ENCODE measurements around the gene PHAF1. TPM values are rescaled to one million over a fixed set of nuclear protein-coding genes. Genes with fewer than 3 reads are reported as not detected.
A peak's percentile ranks its signal among the peaks of the same experiment; 100 is the strongest.

The PHAF1 gene
- total and polyA plus RNA-seq, 12 donors, result 7.1 to 12.7 (median 11.5) TPM

- intact Hi-C loops (cut with DNase I), result loop anchor here in 7 of 10 donors (5.0 to 10.0 kb wide), 3 partner anchors 66 to 227 kb away; partner anchors contain the start of genes FHOD1 (in 1 of the 7) and SLC9A5 (in 1 of the 7)
- TF ChIP-seq CTCF (IDR thresholded peaks at IDR 0.05), result no peak
- H3K27ac ChIP-seq, result peak overlapping the region in 3 of 10 donors; percentile 3 to 71 (median 23)
Observed at GRCh38 chr16:67181346-67181745, 71.6 kb downstream of the PHAF1 start.

DNA sequence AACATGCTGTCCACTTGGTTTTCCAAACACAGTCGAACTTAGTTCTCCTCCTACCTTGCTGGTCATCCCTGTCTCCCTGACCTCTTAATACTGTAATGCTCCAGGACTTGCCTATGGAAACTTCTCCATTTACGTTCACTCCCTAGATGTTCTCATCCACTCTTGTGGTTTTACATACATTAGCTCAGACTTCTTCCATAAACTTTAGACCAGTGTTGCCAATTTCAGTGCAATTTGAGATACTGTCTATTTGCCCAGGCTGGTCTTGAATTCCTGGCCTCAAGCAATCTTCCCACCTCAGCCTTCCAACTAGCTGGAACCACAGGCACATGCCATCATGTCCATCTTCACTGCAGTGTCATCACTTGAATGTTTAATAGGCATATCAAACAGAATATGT is 72.5 kb downstream of the PHAF1 start:
- intact Hi-C loops (cut with DNase I), result loop anchor here in 7 of 10 donors (2.0 to 10.0 kb wide), 4 partner anchors 21 to 227 kb away; partner anchors contain the start of genes FHOD1 (in 1 of the 7) and SLC9A5 (in 1 of the 7)
- Histone ChIP-seq H3K27me3 (peaks cover 0 to 3% (median 0%) of the 10 kb centered on the region in 7 donors), H3K36me3 (peaks cover 0 to 3% (median 0%) of the 10 kb centered on the region in 9 donors), H3K27ac (no peak overlapping the region), H3K4me1 (peaks cover 12 to 63% (median 45%) of the 10 kb centered on the region in 9 donors), H3K4me3 (no peak overlapping the region), H3K9me3 (no peaks in the 10 kb centered on the region)
- WGBS, 2 donors, result 89 to 92% methylated on average over 2 of the region's 2 CpGs
- no peak for ATAC-seq
- DNase-seq, result no peak
- TF ChIP-seq CTCF (IDR thresholded peaks at IDR 0.05), result no peak

More at GRCh38 chr16:67181346-67181745, 71.6 kb downstream of the PHAF1 start:
- Histone ChIP-seq H3K4me3 (no peak overlapping the region), H3K9me3 (no peaks in the 10 kb centered on the region), H3K4me1 (peaks cover 12 to 63% (median 45%) of the 10 kb centered on the region in 9 donors), H3K36me3 (peaks cover 0 to 8% (median 0%) of the 10 kb centered on the region in 9 donors), H3K27me3 (peaks cover 0 to 3% (median 0%) of the 10 kb centered on the region in 7 donors)
- WGBS, 2 donors, result 42 to 46% methylated on average over 2 of the region's 2 CpGs
- no peak for ATAC-seq
- no peak for DNase-seq

GRCh38 chr16:67183284-67183626 is 73.5 kb downstream of the PHAF1 start:
- Histone ChIP-seq H3K27ac (peak overlapping the region in 9 of 10 donors; percentile 94 to 99 (median 97)), H3K4me1 (peaks cover 12 to 55% (median 37%) of the 10 kb centered on the region in 9 donors), H3K27me3 (peaks cover 0 to 3% (median 0%) of the 10 kb centered on the region in 7 donors), H3K4me3 (peak overlapping the region in 9 of 10 donors; percentile 57 to 84 (median 73)), H3K9me3 (no peaks in the 10 kb centered on the region), H3K36me3 (peaks cover 0 to 3% (median 0%) of the 10 kb centered on the region in 9 donors)
- DNase-seq (no peak), ATAC-seq (no peak)
- no peak for TF ChIP-seq CTCF (IDR thresholded peaks at IDR 0.05)
- intact Hi-C loops (cut with DNase I), result loop anchor here in 7 of 10 donors (2.0 to 10.0 kb wide), 4 partner anchors 22 to 228 kb away; partner anchors contain the start of genes FHOD1 (in 1 of the 7) and SLC9A5 (in 1 of the 7)
- 9 to 10% methylated on average over 11 of the region's 11 CpGs for WGBS, 2 donors

DNA sequence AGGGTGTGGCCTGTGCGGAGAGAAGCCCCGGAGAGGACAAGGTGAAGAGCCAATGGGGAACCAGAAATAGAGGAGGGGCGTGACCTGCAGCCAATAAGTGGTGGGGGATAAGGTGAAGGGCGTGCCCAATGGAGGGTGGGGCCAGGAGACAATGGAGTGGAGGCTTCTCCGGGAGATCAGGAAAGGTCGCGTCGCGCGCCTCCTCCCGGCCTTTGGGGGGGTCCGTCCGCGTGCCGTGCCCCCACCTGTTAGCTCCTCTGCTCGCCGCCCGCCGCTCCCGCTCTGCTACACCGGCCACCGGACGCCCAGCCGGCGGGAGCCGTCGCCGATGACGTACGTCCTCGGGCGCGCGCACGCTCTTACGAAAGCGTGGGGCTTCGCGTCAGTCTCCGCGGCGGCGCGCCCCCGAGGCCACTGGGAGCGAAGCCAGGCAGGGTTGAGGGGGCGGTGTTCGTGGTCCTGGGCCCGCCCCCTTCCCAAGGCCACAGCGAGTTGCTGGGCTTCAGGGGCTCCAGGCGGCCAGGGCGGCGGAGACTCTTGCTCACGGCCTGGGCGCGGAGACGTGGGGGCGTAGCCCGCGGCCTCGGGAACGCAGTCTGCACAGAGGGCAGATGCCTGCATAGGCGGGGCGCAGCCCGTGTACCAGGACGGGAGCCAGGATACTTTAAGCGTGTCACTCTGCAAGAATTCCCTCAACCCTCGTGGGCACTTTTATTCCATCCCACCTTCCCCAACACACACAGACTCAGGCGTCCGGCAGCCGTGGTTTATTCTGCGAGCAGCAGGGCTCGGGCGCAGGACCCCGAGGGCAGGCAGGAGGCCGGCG is 74.1 kb downstream of the PHAF1 start, which contains the start of gene MATCAP1:
Gene MATCAP1, minus strand, starts transcription at position 337 of the 826 bp plus-strand sequence. CDS start 3,353 bp downstream, outside the sequence.
- Histone ChIP-seq H3K27ac (peak within 1 kb of the TSS; percentile 89 to 99 (median 97)), H3K9me3 (no peaks in the 10 kb centered on the region), H3K4me3 (peak within 1 kb of the TSS; percentile 39 to 84 (median 72)), H3K36me3 (peaks cover 0 to 3% (median 0%) of the 10 kb centered on the region in 9 donors), H3K4me1 (peaks cover 12 to 49% (median 31%) of the 10 kb centered on the region in 9 donors), H3K27me3 (peaks cover 0 to 3% (median 0%) of the 10 kb centered on the region in 7 donors)
- 0% methylated on average over 77 of the region's 77 CpGs for WGBS, 2 donors
- TF ChIP-seq CTCF (IDR thresholded peaks at IDR 0.05), result no peak
- ATAC-seq, result peak; percentile 94 to 96 (median 95)
- intact Hi-C loops (cut with DNase I), result loop anchor here in 8 of 10 donors (2.0 to 10.0 kb wide), 6 partner anchors 23 to 229 kb away; partner anchors contain the start of genes B3GNT9 (in 1 of the 8), FHOD1 (in 1 of the 8) and SLC9A5 (in 1 of the 8)
- DNase-seq, result peak; percentile 94 to 97
